H1 (cell line): ENCODE measurements around the gene PRKAR1B. TPM values are rescaled to one million over a fixed set of nuclear protein-coding genes. Genes with fewer than 3 reads are reported as not detected.
A peak's percentile ranks its signal among the peaks of the same experiment; 100 is the strongest.

Experiments
- CTCF ChIA-PET: fragments of 300-600 bp; sonication (Branson Sonifier 250); formaldehyde crosslinking; loops from one replicate; lab custom pipeline; 2021; ENCODE audit not compliant: partially characterized antibody; lab: Charles Lee
- POLR2A ChIA-PET: fragments of 300-600 bp; sonication (Branson Sonifier 250); formaldehyde crosslinking; loops from one replicate; lab custom pipeline; 2021; ENCODE audit warnings: inconsistent platforms; ENCODE audit not compliant: partially characterized antibody; lab: Charles Lee
- DNase-seq, 2 experiments: peaks; one replicate each; pipeline versions ENCODE4 v3.0.0 to v3.0.0-alpha.2; 2010 to 2022; ENCODE audit warnings: low spot score in 2 of 2, low read depth in 1 of 2, mixed read lengths in 1 of 2
- FAIRE-seq: peaks from 2 replicates; lab custom pipeline; 2011; peaks lifted over from hg19 to GRCh38; lab: Jason Lieb, UNC
- H2AFZ ChIP-seq: 2 replicates; pipeline ENCODE4 v1.8.1; 2012; ENCODE audit warnings: low read length, inconsistent platforms
- H2AK5ac ChIP-seq: 2 replicates; pipeline ENCODE4 v1.6.1; 2013; ENCODE audit warnings: low read depth, low read length
- H2BK120ac ChIP-seq: replicated peaks from 2 replicates; pipeline ENCODE3; 2013; ENCODE audit warnings: low read depth, low read length, inconsistent platforms
- H2BK12ac ChIP-seq: 2 replicates; pipeline ENCODE4 v1.6.1; 2013; ENCODE audit warnings: low read depth, low read length
- H2BK15ac ChIP-seq: 2 replicates; pipeline ENCODE4 v1.6.1; 2013; ENCODE audit warnings: low read length
- H2BK20ac ChIP-seq: 2 replicates; pipeline ENCODE4 v1.6.1; 2013; ENCODE audit warnings: low read length
- H2BK5ac ChIP-seq: 2 replicates; pipeline ENCODE4 v1.6.1; 2013; ENCODE audit warnings: low read depth, low read length
- H3K14ac ChIP-seq: 2 replicates; pipeline ENCODE4 v1.6.1; 2013; ENCODE audit warnings: inconsistent platforms; ENCODE audit not compliant: insufficient read length
- H3K18ac ChIP-seq: 2 replicates; pipeline ENCODE4 v1.6.1; 2013; ENCODE audit warnings: low read length; ENCODE audit errors: extremely low read depth
- H3K23ac ChIP-seq: 2 replicates; pipeline ENCODE4 v1.6.1; 2013; ENCODE audit warnings: inconsistent platforms; ENCODE audit not compliant: insufficient read length
- H3K23me2 ChIP-seq: 2 replicates; pipeline ENCODE4 v1.6.1; 2013; ENCODE audit warnings: low read depth, low read length
- H3K27ac ChIP-seq: 2 replicates; pipeline ENCODE4 v1.6.1; 2011; ENCODE audit warnings: low read depth, low read length, inconsistent platforms
- H3K27me3 ChIP-seq, 4 experiments: replicated peaks in 1 of 4; 1 replicate in 1 of 4; 2 replicates in 3 of 4; pipeline versions ENCODE4 v1.6.1 to v1.8.1; 2011 to 2013; ENCODE audit warnings: low read length in 3 of 4, mild to moderate bottlenecking in 3 of 4, inconsistent platforms in 2 of 4, mixed read lengths in 2 of 4, moderate library complexity in 1 of 4; ENCODE audit not compliant: control insufficient read depth in 3 of 4, insufficient read depth in 3 of 4; ENCODE audit errors: extremely low read depth in 1 of 4
- H3K36me3 ChIP-seq, 4 experiments: 2 replicates each; pipeline versions ENCODE4 v1.6.1 to v1.8.1; 2011 to 2013; ENCODE audit warnings: mild to moderate bottlenecking in 4 of 4, low read length in 3 of 4, moderate library complexity in 2 of 4, control low read depth in 1 of 4, inconsistent platforms in 1 of 4; ENCODE audit not compliant: insufficient read depth in 4 of 4, control insufficient read depth in 2 of 4
- H3K4ac ChIP-seq: replicated peaks from 2 replicates; pipeline ENCODE3; 2013; ENCODE audit warnings: low read length, low read depth, mixed read lengths, inconsistent platforms; ENCODE audit not compliant: insufficient read length
- H3K4me1 ChIP-seq, 4 experiments: replicated peaks in 1 of 4; 1 replicate in 1 of 4; 2 replicates in 3 of 4; pipeline versions ENCODE4 v1.6.1 to v1.8.1; 2011 to 2013; ENCODE audit warnings: low read length in 3 of 4, inconsistent platforms in 2 of 4, mixed read lengths in 1 of 4; ENCODE audit not compliant: insufficient read depth in 4 of 4, control insufficient read depth in 3 of 4
- H3K4me2 ChIP-seq, 2 experiments: 2 replicates each; pipeline versions ENCODE4 v1.6.1 to v1.8.1; 2011 to 2013; ENCODE audit warnings: low read depth in 2 of 2, low read length in 2 of 2, control low read depth in 1 of 2, inconsistent platforms in 1 of 2, mild to moderate bottlenecking in 1 of 2; ENCODE audit not compliant: insufficient read depth in 1 of 2
- H3K4me3 ChIP-seq, 4 experiments: fragments of 200-600, 300-600 bp in 1 of 4; sonication (generic), shearing (Covaris generic), sonication (Bioruptor Twin) in 1 of 4; 2 replicates each; pipeline versions ENCODE4 v1.5.1 to v1.8.1; 2011 to 2016; ENCODE audit warnings: low read length in 4 of 4, low read depth in 3 of 4, control low read depth in 2 of 4, inconsistent platforms in 2 of 4, mild to moderate bottlenecking in 2 of 4, mixed read lengths in 1 of 4, moderate library complexity in 1 of 4; ENCODE audit not compliant: insufficient read depth in 2 of 4; ENCODE audit errors: extremely low read depth in 1 of 4
- H3K56ac ChIP-seq: replicated peaks from 2 replicates; pipeline ENCODE3; 2013; ENCODE audit warnings: low read depth, mild to moderate bottlenecking, mixed read lengths, low read length, inconsistent platforms; ENCODE audit not compliant: insufficient read length
- H3K79me1 ChIP-seq: 2 replicates; pipeline ENCODE4 v1.6.1; 2013; ENCODE audit warnings: low read depth, low read length, control low read depth
- H3K79me2 ChIP-seq, 2 experiments: 2 replicates each; pipeline versions ENCODE4 v1.6.1 to v1.8.1; 2012 to 2013; ENCODE audit warnings: low read length in 2 of 2, mild to moderate bottlenecking in 2 of 2, inconsistent platforms in 1 of 2; ENCODE audit not compliant: insufficient read depth in 2 of 2, control insufficient read depth in 1 of 2
- H3K9ac ChIP-seq, 4 experiments: replicated peaks in 1 of 4; 1 replicate in 1 of 4; 2 replicates in 3 of 4; pipeline versions ENCODE4 v1.6.1 to v1.8.1; 2011 to 2013; ENCODE audit warnings: low read depth in 3 of 4, low read length in 3 of 4, control low read depth in 2 of 4, mild to moderate bottlenecking in 2 of 4, moderate library complexity in 2 of 4, inconsistent platforms in 1 of 4; ENCODE audit errors: extremely low read depth in 1 of 4
- H3K9me3 ChIP-seq, 2 experiments: 2 replicates each; pipeline versions ENCODE4 v1.6.1 to v1.8.1; 2012 to 2013; ENCODE audit warnings: mild to moderate bottlenecking in 2 of 2, moderate library complexity in 2 of 2, control low read depth in 1 of 2, inconsistent platforms in 1 of 2, low read depth in 1 of 2, low read length in 1 of 2, mixed read lengths in 1 of 2; ENCODE audit not compliant: insufficient read depth in 2 of 2
- H4K20me1 ChIP-seq, 2 experiments: replicated peaks in 1 of 2; 2 replicates each; pipeline versions ENCODE3 to v1.8.1; 2011 to 2013; ENCODE audit warnings: inconsistent platforms in 2 of 2, low read length in 2 of 2, mild to moderate bottlenecking in 1 of 2; ENCODE audit not compliant: insufficient read depth in 2 of 2, control insufficient read depth in 1 of 2
- H4K5ac ChIP-seq: 2 replicates; pipeline ENCODE4 v1.6.1; 2013; ENCODE audit warnings: low read length, low read depth, mixed read lengths, inconsistent platforms; ENCODE audit not compliant: insufficient read length
- H4K8ac ChIP-seq: 2 replicates; pipeline ENCODE4 v1.8.0; 2013; ENCODE audit warnings: mild to moderate bottlenecking, moderate library complexity, low read length, inconsistent platforms; ENCODE audit not compliant: insufficient read depth; ENCODE audit errors: extremely low read depth
- H4K91ac ChIP-seq: replicated peaks from 2 replicates; pipeline ENCODE3; 2013; ENCODE audit warnings: low read length, mixed read lengths, inconsistent platforms; ENCODE audit not compliant: insufficient read length
- BACH1 ChIP-seq: IDR thresholded peaks from 2 replicates; pipeline ENCODE4 v1.6.1; 2012; ENCODE audit warnings: low read length, improper control_type of control experiment
- BCL11A ChIP-seq, 2 experiments: IDR thresholded peaks; one replicate each; pipeline ENCODE4 v1.6.1; 2011; ENCODE audit warnings: low read depth in 2 of 2, low read length in 2 of 2, mild to moderate bottlenecking in 2 of 2
- CBX5 ChIP-seq: fragments of 300-800, 300-1000 bp; sonication (generic); IDR thresholded peaks from 2 replicates; pipeline ENCODE4 v1.7.1; 2016; ENCODE audit warnings: antibody characterized with exemption, low read length, low read depth
- CHD1 ChIP-seq: IDR thresholded peaks from 2 replicates; pipeline ENCODE4 v1.6.1; 2012; ENCODE audit warnings: low read depth, low read length, improper control_type of control experiment
- JUND ChIP-seq: IDR thresholded peaks from 2 replicates; pipeline ENCODE4 v1.6.1; 2011; ENCODE audit warnings: mild to moderate bottlenecking, improper control_type of control experiment, low read length
- KDM4A ChIP-seq: IDR thresholded peaks from one replicate; pipeline ENCODE4 v1.7.1; 2012; ENCODE audit warnings: low read depth, mild to moderate bottlenecking, moderate library complexity, low read length, inconsistent platforms; ENCODE audit not compliant: severe bottlenecking
- MAFK ChIP-seq: IDR thresholded peaks from 2 replicates; pipeline ENCODE4 v1.6.1; 2012; ENCODE audit warnings: low read depth, mild to moderate bottlenecking, improper control_type of control experiment, low read length
- RAD21 ChIP-seq, 2 experiments: IDR thresholded peaks in 1 of 2; conservative IDR thresholded peaks in 1 of 2; 2 replicates each; pipeline ENCODE4 v1.6.1; 2011; ENCODE audit warnings: low read depth in 2 of 2, low read length in 2 of 2, improper control_type of control experiment in 1 of 2, inconsistent platforms in 1 of 2, mild to moderate bottlenecking in 1 of 2, moderate library complexity in 1 of 2
- SIRT6 ChIP-seq: IDR thresholded peaks from one replicate; pipeline ENCODE4 v1.7.1; 2012; ENCODE audit warnings: low read length, inconsistent platforms
- SIX5 ChIP-seq: IDR thresholded peaks from 2 replicates; pipeline ENCODE4 v1.6.1; 2011; ENCODE audit warnings: mild to moderate bottlenecking, low read depth, low read length
- SP1 ChIP-seq: IDR thresholded peaks from 2 replicates; pipeline ENCODE4 v1.6.1; 2011; ENCODE audit warnings: low read depth, low read length
- SUZ12 ChIP-seq: fragments of 200-600 bp; sonication (generic); IDR thresholded peaks from 2 replicates; pipeline ENCODE4 v1.6.1; 2012; ENCODE audit warnings: mild to moderate bottlenecking, inconsistent platforms, low read length, moderate library complexity, mixed read lengths
- WGBS, 2 experiments: shearing (Covaris generic) in 1 of 2; methylation state at CpG; one replicate each; pipeline versions ENCODE4 v1.1.6 to v1.1.7; 2013 to 2015; ENCODE audit warnings: low lambda C conversion rate in 2 of 2, mixed read lengths in 2 of 2, inconsistent platforms in 1 of 2, low coverage in 1 of 2, missing lambda C conversion rate in 1 of 2; ENCODE audit not compliant: insufficient replicate concordance in 2 of 2, insufficient coverage in 1 of 2, insufficient read length in 1 of 2; ENCODE audit errors: extremely low coverage in 1 of 2, missing lambda C conversion rate in 1 of 2; 5-methylcytosine and 5-hydroxymethylcytosine counted together
- polyA plus RNA-seq, 7 experiments: library from polyadenylated mRNA; depleted of rRNA in 3 of 7; stranded (reverse) in 5 of 7; unstranded in 2 of 7; fragments of >200 nt in 5 of 7; fragments of 200-250 nt in 2 of 7; gene quantifications; 1 replicate in 5 of 7; 2 replicates in 1 of 7; 4 replicates in 1 of 7; pipeline versions ENCODE4 v1.2.1 to v1.2.3, GENCODE V29; 2011 to 2013; ENCODE audit warnings: missing spikeins in 2 of 7, mixed read lengths in 2 of 7
- total RNA-seq: library from RNA; stranded (reverse); fragmentation: NEBNext Ultra II Directional; extraction: Animal tissue kit (Norgen Biotek cat#: 25700); gene quantifications from 2 replicates; pipeline ENCODE4 v1.2.1, GENCODE V29; 2021

The PRKAR1B gene
- total and polyA plus RNA-seq, 2 of the 8 experiments (the other 6 are each of a cell fraction or from before 2014, with no cell fraction given), result 12.3 to 55.7 TPM

DNA sequence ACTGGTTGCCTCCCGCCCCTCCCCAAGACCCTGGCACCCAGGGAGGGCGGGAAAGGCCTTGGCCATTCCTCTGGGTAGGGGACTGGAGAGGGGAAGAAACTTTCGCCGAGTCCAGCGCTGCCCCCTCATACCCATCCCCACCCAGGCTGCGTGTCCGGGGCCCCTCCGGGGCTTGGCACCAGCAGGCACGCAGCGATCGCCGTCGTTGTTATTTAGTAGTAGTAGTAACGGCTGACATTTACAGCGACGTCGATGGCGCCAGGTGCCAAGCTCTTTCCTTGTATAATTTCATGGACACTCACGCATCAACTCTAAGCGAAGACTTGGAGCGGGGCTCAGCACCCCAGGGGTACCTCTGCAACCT lies 204.1 kb downstream of the PRKAR1B start:
- H2BK120ac ChIP-seq, result no peak overlapping the region
- no peak overlapping the region for H3K14ac ChIP-seq
- H3K4me3 ChIP-seq, result peak overlapping the region in 3 of 4 experiments; percentile 41 to 63 (median 42); a peak in 5 of 8 replicates
- H3K9me3 ChIP-seq, result no peaks in the 10 kb centered on the region
- H3K79me1 ChIP-seq, result no peaks in the 10 kb centered on the region
- no peak overlapping the region for H2BK20ac ChIP-seq
- H4K8ac ChIP-seq, result no peak overlapping the region
- H4K5ac ChIP-seq, result no peak overlapping the region
- H3K36me3 ChIP-seq, result no peaks in the 10 kb centered on the region; a peak in 1 of 8 replicates
- H3K23me2 ChIP-seq, result peaks cover 29% of the 10 kb centered on the region
- 0 out of 2 replicates have a peak overlapping the region, but pooled peaks have one; percentile 29 for H2BK15ac ChIP-seq
- DNase-seq, result no peak
- WGBS, 2 experiments, result 38% methylated on average over 17 of the region's 21 CpGs; no CpG with 5 or more reads in 1 of the 2 experiments
- H3K9ac ChIP-seq, result no peak overlapping the region
- no peak overlapping the region for H2AK5ac ChIP-seq
- H3K56ac ChIP-seq, result no peak overlapping the region
- no peak for TF ChIP-seq MAFK
- no peak for TF ChIP-seq CHD1
- TF ChIP-seq SIX5, result no peak
- no peak for TF ChIP-seq SIRT6
- 0 out of 2 replicates have a peak, but pooled peaks have one; percentile 3 for TF ChIP-seq SUZ12
- TF ChIP-seq KDM4A, result peak; percentile 34
- no peak for TF ChIP-seq JUND
- TF ChIP-seq RAD21 (IDR thresholded peaks at IDR 0.05 in 1 of 2, conservative IDR thresholded peaks at IDR 0.05 in 1 of 2; ENCODE audit: low read depth in 2 of 2, low read length in 2 of 2), result no peak
- no peak for TF ChIP-seq BACH1
- no peak for TF ChIP-seq BCL11A (IDR thresholded peaks at IDR 0.05; ENCODE audit: low read depth in 2 of 2, low read length in 2 of 2)
- TF ChIP-seq CBX5, result no peak
- no peak for TF ChIP-seq SP1
- H3K4ac ChIP-seq, result no peak overlapping the region
- peaks cover 0 to 5% of the 10 kb centered on the region in 2 experiments for H4K20me1 ChIP-seq
- no peak overlapping the region for H3K23ac ChIP-seq
- peaks cover 25 to 44% (median 33%) of the 10 kb centered on the region in 4 experiments for H3K27me3 ChIP-seq
- peaks cover 0 to 17% (median 9%) of the 10 kb centered on the region in 4 experiments; a peak in 5 of 7 replicates for H3K4me1 ChIP-seq
- no peak overlapping the region for H3K27ac ChIP-seq
- FAIRE-seq, result no peak
- H3K4me2 ChIP-seq, result peak overlapping the region; percentile 61 to 77
- no peak overlapping the region for H2AFZ ChIP-seq
- H4K91ac ChIP-seq, result no peak overlapping the region
- H3K79me2 ChIP-seq, result peaks cover 0 to 6% of the 10 kb centered on the region in 2 experiments; a peak in 3 of 4 replicates
- no peak overlapping the region for H3K18ac ChIP-seq
- no peak overlapping the region for H2BK5ac ChIP-seq
- peak overlapping the region; percentile 60; the same call in 1 of the 2 replicates for H2BK12ac ChIP-seq
- ChIA-PET CTCF (interaction anchor here (1.0 kb wide), 1 partner anchor 251 kb away, joined by 3 read pairs; no protein-coding TSS in a partner anchor), POLR2A (interaction anchor here (1.4 kb wide), 1 partner anchor 16 kb away, joined by 3 read pairs; no protein-coding TSS in a partner anchor)
